HEK293 (cell line): ENCODE data around the gene MXI1.

ENCODE experiments used
- GFI1B ChIP-seq: fragments of 450-650 bp; formaldehyde crosslinking; IDR thresholded peaks from 2 replicates; pipeline ENCODE4 v1.5.1; 2016; ENCODE audit warnings: missing biosample characterization, missing genetic modification characterization
- GLI4 ChIP-seq: fragments of 450-650 bp; formaldehyde crosslinking; IDR thresholded peaks from 2 replicates; pipeline ENCODE4 v1.5.1; 2016; ENCODE audit warnings: missing biosample characterization, missing genetic modification characterization
- HOXA7 ChIP-seq: sonication (generic); formaldehyde crosslinking; IDR thresholded peaks from 2 replicates; pipeline ENCODE4 v1.8.1; 2022; ENCODE audit warnings: missing genetic modification reagents, borderline replicate concordance
- KLF10 ChIP-seq: fragments of 450-650 bp; IDR thresholded peaks from 2 replicates; pipeline ENCODE4 v1.5.1; 2018; ENCODE audit warnings: missing biosample characterization, mild to moderate bottlenecking, missing genetic modification characterization
- MEIS1 ChIP-seq: sonication (generic); formaldehyde crosslinking; IDR thresholded peaks from 2 replicates; pipeline ENCODE4 v1.8.1; 2022; ENCODE audit warnings: missing genetic modification reagents, mild to moderate bottlenecking, borderline replicate concordance
- MZF1 ChIP-seq: fragments of 450-650 bp; formaldehyde crosslinking; IDR thresholded peaks from 2 replicates; pipeline ENCODE4 v1.5.1; 2017; ENCODE audit warnings: missing biosample characterization, missing genetic modification characterization, borderline replicate concordance
- SALL2 ChIP-seq: fragments of 450-650 bp; formaldehyde crosslinking; IDR thresholded peaks from 2 replicates; pipeline ENCODE4 v1.5.0; 2017; ENCODE audit warnings: missing biosample characterization, mild to moderate bottlenecking, missing genetic modification characterization, borderline replicate concordance
- WT1 ChIP-seq: fragments of 450-650 bp; formaldehyde crosslinking; IDR thresholded peaks from 2 replicates; pipeline ENCODE4 v1.5.1; 2016; ENCODE audit warnings: missing biosample characterization, missing genetic modification characterization
- ZFHX2 ChIP-seq: fragments of 450-650 bp; formaldehyde crosslinking; conservative IDR thresholded peaks from 2 replicates; pipeline ENCODE4 v1.5.1; 2016; ENCODE audit warnings: missing biosample characterization, missing genetic modification characterization
- ZFP3 ChIP-seq: fragments of 450-650 bp; formaldehyde crosslinking; IDR thresholded peaks from 2 replicates; pipeline ENCODE4 v1.5.1; 2016; ENCODE audit warnings: low read depth, missing biosample characterization, missing genetic modification characterization
- ZNF112 ChIP-seq: fragments of 450-650 bp; formaldehyde crosslinking; IDR thresholded peaks from 2 replicates; pipeline ENCODE4 v1.5.0; 2017; ENCODE audit warnings: missing biosample characterization, missing genetic modification characterization
- ZNF133 ChIP-seq: fragments of 450-650 bp; formaldehyde crosslinking; IDR thresholded peaks from 2 replicates; pipeline ENCODE4 v1.5.1; 2016; ENCODE audit warnings: missing biosample characterization, missing genetic modification characterization
- ZNF174 ChIP-seq: fragments of 450-650 bp; formaldehyde crosslinking; IDR thresholded peaks from 2 replicates; pipeline ENCODE4 v1.5.0; 2017; ENCODE audit warnings: missing biosample characterization, mild to moderate bottlenecking, missing genetic modification characterization
- ZNF202 ChIP-seq: fragments of 450-650 bp; formaldehyde crosslinking; IDR thresholded peaks from 2 replicates; pipeline ENCODE4 v1.5.1; 2016; ENCODE audit warnings: missing biosample characterization, missing genetic modification characterization, borderline replicate concordance
- ZNF239 ChIP-seq: fragments of 450-650 bp; formaldehyde crosslinking; IDR thresholded peaks from 2 replicates; pipeline ENCODE4 v1.5.1; 2016; ENCODE audit warnings: missing biosample characterization, missing genetic modification characterization
- ZNF341 ChIP-seq: fragments of 450-650 bp; formaldehyde crosslinking; IDR thresholded peaks from 2 replicates; pipeline ENCODE4; 2016; ENCODE audit warnings: low read depth, missing biosample characterization, missing genetic modification characterization
- ZNF473 ChIP-seq: fragments of 450-650 bp; formaldehyde crosslinking; IDR thresholded peaks from 2 replicates; pipeline ENCODE4 v1.5.1; 2017; ENCODE audit warnings: missing biosample characterization, missing genetic modification characterization
- ZNF514 ChIP-seq: fragments of 450-650 bp; formaldehyde crosslinking; IDR thresholded peaks from 2 replicates; pipeline ENCODE4 v1.5.1; 2016; ENCODE audit warnings: missing biosample characterization, missing genetic modification characterization
- ZNF529 ChIP-seq: fragments of 450-650 bp; formaldehyde crosslinking; IDR thresholded peaks from 2 replicates; pipeline ENCODE4 v1.5.1; 2017; ENCODE audit warnings: missing genetic modification characterization, missing biosample characterization; ENCODE audit not compliant: insufficient replicate concordance
- ZNF621 ChIP-seq: fragments of 450-650 bp; formaldehyde crosslinking; IDR thresholded peaks from 2 replicates; pipeline ENCODE4 v1.5.1; 2017; ENCODE audit warnings: missing biosample characterization, missing genetic modification characterization
- ZNF623 ChIP-seq: fragments of 450-650 bp; formaldehyde crosslinking; IDR thresholded peaks from 2 replicates; pipeline ENCODE4 v1.5.1; 2016; ENCODE audit warnings: missing biosample characterization, missing genetic modification characterization
- ZNF707 ChIP-seq: fragments of 450-650 bp; formaldehyde crosslinking; IDR thresholded peaks from 2 replicates; pipeline ENCODE4 v1.5.1; 2016; ENCODE audit warnings: missing biosample characterization, missing genetic modification characterization
- ZNF785 ChIP-seq: fragments of 450-650 bp; formaldehyde crosslinking; IDR thresholded peaks from 2 replicates; pipeline ENCODE4 v1.5.1; 2016; ENCODE audit warnings: missing biosample characterization, missing genetic modification characterization
- TF ChIP-seq, protein P1 (sequence below): fragments of 450-650 bp; formaldehyde crosslinking; IDR thresholded peaks from 2 replicates; pipeline ENCODE4 v1.5.1; 2017; ENCODE audit warnings: missing biosample characterization, missing genetic modification characterization
- TF ChIP-seq, protein P2 (sequence below): fragments of 450-650 bp; formaldehyde crosslinking; IDR thresholded peaks from 2 replicates; pipeline ENCODE4 v1.5.1; 2017; ENCODE audit warnings: missing biosample characterization, mild to moderate bottlenecking, missing genetic modification characterization, moderate library complexity
- TF ChIP-seq, protein P3 (sequence below): fragments of 450-650 bp; formaldehyde crosslinking; IDR thresholded peaks from 2 replicates; pipeline ENCODE4 v1.5.1; 2016; ENCODE audit warnings: missing biosample characterization, missing genetic modification characterization
- TF ChIP-seq, protein P4 (sequence below): fragments of 450-650 bp; formaldehyde crosslinking; IDR thresholded peaks from 2 replicates; pipeline ENCODE4 v1.5.1; 2016; ENCODE audit warnings: missing biosample characterization, missing genetic modification characterization
- TF ChIP-seq, protein P5 (sequence below): fragments of 450-650 bp; formaldehyde crosslinking; IDR thresholded peaks from 2 replicates; pipeline ENCODE4; 2016; ENCODE audit warnings: missing biosample characterization, missing genetic modification characterization
- TF ChIP-seq, protein P6 (sequence below): fragments of 450-650 bp; formaldehyde crosslinking; IDR thresholded peaks from 2 replicates; pipeline ENCODE4 v1.5.0; 2017; ENCODE audit warnings: missing biosample characterization, missing genetic modification characterization, borderline replicate concordance

Gene MXI1

DNA sequence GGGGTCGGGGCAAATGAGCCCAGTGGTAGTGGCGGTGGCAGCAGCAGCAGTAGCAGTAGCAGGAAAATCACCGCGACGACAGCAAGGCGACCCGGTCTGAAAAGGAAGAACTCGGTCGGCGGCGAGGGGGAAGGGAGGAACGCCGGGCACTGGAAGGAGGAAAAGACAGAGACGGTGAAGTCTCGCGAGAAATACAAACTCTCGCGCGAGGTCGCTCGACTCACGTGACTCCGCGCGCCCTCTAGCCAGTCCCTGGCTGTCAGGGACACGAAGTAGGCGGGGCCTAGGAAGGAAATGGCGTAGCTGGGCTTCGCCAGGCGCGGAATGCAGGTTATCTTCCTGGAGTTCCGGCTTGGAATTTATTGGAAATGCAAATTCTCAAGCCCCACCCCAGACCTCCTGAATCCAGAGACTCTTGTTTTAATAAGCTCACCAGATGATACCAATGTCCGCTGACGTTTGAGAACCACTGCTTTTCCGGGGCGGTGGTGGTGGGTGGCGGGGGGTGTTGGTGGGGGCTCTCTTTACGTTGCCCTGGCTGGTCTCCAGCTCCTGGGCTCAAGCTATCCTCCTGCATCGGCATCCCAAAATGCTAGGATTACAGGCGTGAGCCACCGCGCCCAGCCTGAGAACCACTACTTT is 97.5 kb downstream of the MXI1 start, which contains the start of gene SMNDC1 (continued):
- no peak for TF ChIP-seq GFI1B
- no peak for TF ChIP-seq ZNF112 (tag by site-specific recombination)
- TF ChIP-seq ZNF707 (tag by site-specific recombination) = no peak
- peak; percentile 26; the same call in 1 of the 2 replicates for TF ChIP-seq ZFHX2
- no peak for TF ChIP-seq HOXA7
- TF ChIP-seq ZNF473 (tag by site-specific recombination) = no peak
- TF ChIP-seq, protein P1, sequence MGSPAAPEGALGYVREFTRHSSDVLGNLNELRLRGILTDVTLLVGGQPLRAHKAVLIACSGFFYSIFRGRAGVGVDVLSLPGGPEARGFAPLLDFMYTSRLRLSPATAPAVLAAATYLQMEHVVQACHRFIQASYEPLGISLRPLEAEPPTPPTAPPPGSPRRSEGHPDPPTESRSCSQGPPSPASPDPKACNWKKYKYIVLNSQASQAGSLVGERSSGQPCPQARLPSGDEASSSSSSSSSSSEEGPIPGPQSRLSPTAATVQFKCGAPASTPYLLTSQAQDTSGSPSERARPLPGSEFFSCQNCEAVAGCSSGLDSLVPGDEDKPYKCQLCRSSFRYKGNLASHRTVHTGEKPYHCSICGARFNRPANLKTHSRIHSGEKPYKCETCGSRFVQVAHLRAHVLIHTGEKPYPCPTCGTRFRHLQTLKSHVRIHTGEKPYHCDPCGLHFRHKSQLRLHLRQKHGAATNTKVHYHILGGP = no peak
- no peak; the same call in 1 of the 2 replicates for TF ChIP-seq KLF10 (tag by site-specific recombination)
- TF ChIP-seq ZNF623 (tag by site-specific recombination) = no peak
- TF ChIP-seq SALL2 (tag by site-specific recombination) = no peak
- no peak for TF ChIP-seq GLI4 (tag by site-specific recombination)
- TF ChIP-seq ZNF529 (tag by site-specific recombination) = no peak
- TF ChIP-seq MZF1 = no peak
- no peak for TF ChIP-seq ZFP3 (tag by site-specific recombination)
- TF ChIP-seq, protein P2, sequence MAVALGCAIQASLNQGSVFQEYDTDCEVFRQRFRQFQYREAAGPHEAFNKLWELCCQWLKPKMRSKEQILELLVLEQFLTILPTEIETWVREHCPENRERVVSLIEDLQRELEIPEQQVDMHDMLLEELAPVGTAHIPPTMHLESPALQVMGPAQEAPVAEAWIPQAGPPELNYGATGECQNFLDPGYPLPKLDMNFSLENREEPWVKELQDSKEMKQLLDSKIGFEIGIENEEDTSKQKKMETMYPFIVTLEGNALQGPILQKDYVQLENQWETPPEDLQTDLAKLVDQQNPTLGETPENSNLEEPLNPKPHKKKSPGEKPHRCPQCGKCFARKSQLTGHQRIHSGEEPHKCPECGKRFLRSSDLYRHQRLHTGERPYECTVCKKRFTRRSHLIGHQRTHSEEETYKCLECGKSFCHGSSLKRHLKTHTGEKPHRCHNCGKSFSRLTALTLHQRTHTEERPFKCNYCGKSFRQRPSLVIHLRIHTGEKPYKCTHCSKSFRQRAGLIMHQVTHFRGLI (tag by site-specific recombination) = no peak
- TF ChIP-seq ZNF514 (tag by site-specific recombination) = no peak
- no peak for TF ChIP-seq WT1
- TF ChIP-seq, protein P3, sequence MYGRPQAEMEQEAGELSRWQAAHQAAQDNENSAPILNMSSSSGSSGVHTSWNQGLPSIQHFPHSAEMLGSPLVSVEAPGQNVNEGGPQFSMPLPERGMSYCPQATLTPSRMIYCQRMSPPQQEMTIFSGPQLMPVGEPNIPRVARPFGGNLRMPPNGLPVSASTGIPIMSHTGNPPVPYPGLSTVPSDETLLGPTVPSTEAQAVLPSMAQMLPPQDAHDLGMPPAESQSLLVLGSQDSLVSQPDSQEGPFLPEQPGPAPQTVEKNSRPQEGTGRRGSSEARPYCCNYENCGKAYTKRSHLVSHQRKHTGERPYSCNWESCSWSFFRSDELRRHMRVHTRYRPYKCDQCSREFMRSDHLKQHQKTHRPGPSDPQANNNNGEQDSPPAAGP (tag by site-specific recombination) = peak; percentile 18; the same call in 1 of the 2 replicates
- TF ChIP-seq ZNF239 (tag by site-specific recombination) = no peak
- TF ChIP-seq ZNF785 (tag by site-specific recombination) = no peak
- no peak for TF ChIP-seq ZNF174
- TF ChIP-seq ZNF341 = 0 out of 2 replicates have a peak, but pooled peaks have one; percentile 9
- TF ChIP-seq, protein P4, sequence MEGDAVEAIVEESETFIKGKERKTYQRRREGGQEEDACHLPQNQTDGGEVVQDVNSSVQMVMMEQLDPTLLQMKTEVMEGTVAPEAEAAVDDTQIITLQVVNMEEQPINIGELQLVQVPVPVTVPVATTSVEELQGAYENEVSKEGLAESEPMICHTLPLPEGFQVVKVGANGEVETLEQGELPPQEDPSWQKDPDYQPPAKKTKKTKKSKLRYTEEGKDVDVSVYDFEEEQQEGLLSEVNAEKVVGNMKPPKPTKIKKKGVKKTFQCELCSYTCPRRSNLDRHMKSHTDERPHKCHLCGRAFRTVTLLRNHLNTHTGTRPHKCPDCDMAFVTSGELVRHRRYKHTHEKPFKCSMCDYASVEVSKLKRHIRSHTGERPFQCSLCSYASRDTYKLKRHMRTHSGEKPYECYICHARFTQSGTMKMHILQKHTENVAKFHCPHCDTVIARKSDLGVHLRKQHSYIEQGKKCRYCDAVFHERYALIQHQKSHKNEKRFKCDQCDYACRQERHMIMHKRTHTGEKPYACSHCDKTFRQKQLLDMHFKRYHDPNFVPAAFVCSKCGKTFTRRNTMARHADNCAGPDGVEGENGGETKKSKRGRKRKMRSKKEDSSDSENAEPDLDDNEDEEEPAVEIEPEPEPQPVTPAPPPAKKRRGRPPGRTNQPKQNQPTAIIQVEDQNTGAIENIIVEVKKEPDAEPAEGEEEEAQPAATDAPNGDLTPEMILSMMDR = no peak
- no peak for TF ChIP-seq MEIS1 (CRISPR knock-in tag)
- no peak for TF ChIP-seq ZNF202 (tag by site-specific recombination)
- no peak for TF ChIP-seq ZNF133 (tag by site-specific recombination)
- TF ChIP-seq, protein P5, sequence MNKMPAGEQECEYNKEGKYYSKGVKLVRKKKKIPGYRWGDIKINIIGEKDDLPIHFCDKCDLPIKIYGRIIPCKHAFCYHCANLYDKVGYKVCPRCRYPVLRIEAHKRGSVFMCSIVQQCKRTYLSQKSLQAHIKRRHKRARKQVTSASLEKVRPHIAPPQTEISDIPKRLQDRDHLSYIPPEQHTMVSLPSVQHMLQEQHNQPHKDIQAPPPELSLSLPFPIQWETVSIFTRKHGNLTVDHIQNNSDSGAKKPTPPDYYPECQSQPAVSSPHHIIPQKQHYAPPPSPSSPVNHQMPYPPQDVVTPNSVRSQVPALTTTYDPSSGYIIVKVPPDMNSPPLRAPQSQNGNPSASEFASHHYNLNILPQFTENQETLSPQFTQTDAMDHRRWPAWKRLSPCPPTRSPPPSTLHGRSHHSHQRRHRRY (tag by site-specific recombination) = no peak
- TF ChIP-seq, protein P6, sequence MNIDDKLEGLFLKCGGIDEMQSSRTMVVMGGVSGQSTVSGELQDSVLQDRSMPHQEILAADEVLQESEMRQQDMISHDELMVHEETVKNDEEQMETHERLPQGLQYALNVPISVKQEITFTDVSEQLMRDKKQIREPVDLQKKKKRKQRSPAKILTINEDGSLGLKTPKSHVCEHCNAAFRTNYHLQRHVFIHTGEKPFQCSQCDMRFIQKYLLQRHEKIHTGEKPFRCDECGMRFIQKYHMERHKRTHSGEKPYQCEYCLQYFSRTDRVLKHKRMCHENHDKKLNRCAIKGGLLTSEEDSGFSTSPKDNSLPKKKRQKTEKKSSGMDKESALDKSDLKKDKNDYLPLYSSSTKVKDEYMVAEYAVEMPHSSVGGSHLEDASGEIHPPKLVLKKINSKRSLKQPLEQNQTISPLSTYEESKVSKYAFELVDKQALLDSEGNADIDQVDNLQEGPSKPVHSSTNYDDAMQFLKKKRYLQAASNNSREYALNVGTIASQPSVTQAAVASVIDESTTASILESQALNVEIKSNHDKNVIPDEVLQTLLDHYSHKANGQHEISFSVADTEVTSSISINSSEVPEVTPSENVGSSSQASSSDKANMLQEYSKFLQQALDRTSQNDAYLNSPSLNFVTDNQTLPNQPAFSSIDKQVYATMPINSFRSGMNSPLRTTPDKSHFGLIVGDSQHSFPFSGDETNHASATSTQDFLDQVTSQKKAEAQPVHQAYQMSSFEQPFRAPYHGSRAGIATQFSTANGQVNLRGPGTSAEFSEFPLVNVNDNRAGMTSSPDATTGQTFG (tag by site-specific recombination) = no peak
- no peak for TF ChIP-seq ZNF621 (tag by site-specific recombination)
